CD4-positive, CD25-positive, alpha-beta regulatory T cell (primary cell): ENCODE measurements around the gene RNF182. TPM values are rescaled to one million over a fixed set of nuclear protein-coding genes. Genes with fewer than 3 reads are reported as not detected.
"Not testable (repeated sequence)": the region's sequence is repeated elsewhere in the genome, so short reads cannot be mapped to it uniquely, and the experiment has no call there.

Experiments
- ATAC-seq, 2 donors: fragments of 150-1000 bp; cut with Tn5 transposase; one replicate each; pipeline ENCODE4 v1.10.0; 2021; ENCODE audit warnings: low read depth in 2 of 2, moderate number of reproducible peaks in 2 of 2, moderate library complexity in 1 of 2
- DNase-seq, 3 donors: peaks; one replicate each; pipeline versions ENCODE4 v3.0.0 to v3.0.0-alpha.2; 2012 to 2022; ENCODE audit warnings: mixed read lengths in 1 of 3
- H3K27ac ChIP-seq: one replicate; pipeline ENCODE4 v1.7.0; 2013; ENCODE audit warnings: mild to moderate bottlenecking, low read length; ENCODE audit not compliant: insufficient read depth, poor library complexity, severe bottlenecking
- H3K27me3 ChIP-seq: one replicate; pipeline ENCODE4 v1.7.0; 2013; ENCODE audit warnings: low read length; ENCODE audit not compliant: control insufficient read depth, insufficient read depth
- H3K36me3 ChIP-seq: one replicate; pipeline ENCODE4 v1.7.0; 2013; ENCODE audit warnings: mild to moderate bottlenecking, low read length, moderate library complexity; ENCODE audit not compliant: control insufficient read depth, insufficient read depth
- H3K4me1 ChIP-seq: 2 replicates; pipeline ENCODE4 v1.7.0; 2013; ENCODE audit warnings: mild to moderate bottlenecking, low read length; ENCODE audit not compliant: insufficient read depth, control insufficient read depth, poor library complexity, severe bottlenecking
- H3K4me3 ChIP-seq: one replicate; pipeline ENCODE4 v1.7.0; 2013; ENCODE audit warnings: low read depth, mild to moderate bottlenecking, low read length, moderate library complexity
- H3K9me3 ChIP-seq, 2 experiments: 1 replicate in 1 of 2; 2 replicates in 1 of 2; pipeline ENCODE4 v1.7.0; 2013; ENCODE audit warnings: low read length in 2 of 2, mild to moderate bottlenecking in 1 of 2, moderate library complexity in 1 of 2; ENCODE audit not compliant: control insufficient read depth in 2 of 2
- H3K27ac Mint-ChIP-seq, 3 donors: one replicate each; pipeline ENCODE4 v1.8.0; 2020 to 2022; ENCODE audit warnings: mild to moderate bottlenecking in 3 of 3, mixed read lengths in 3 of 3, moderate library complexity in 2 of 3
- H3K27me3 Mint-ChIP-seq: one replicate; pipeline ENCODE4 v1.8.0; 2022; ENCODE audit warnings: mild to moderate bottlenecking, mixed read lengths
- H3K36me3 Mint-ChIP-seq: one replicate; pipeline ENCODE4 v1.8.0; 2020; ENCODE audit warnings: mixed read lengths
- H3K4me1 Mint-ChIP-seq, 4 donors: one replicate each; pipeline ENCODE4 v1.8.0; 2020 to 2022; ENCODE audit warnings: mixed read lengths in 4 of 4, mild to moderate bottlenecking in 1 of 4
- H3K4me3 Mint-ChIP-seq, 4 donors: one replicate each; pipeline ENCODE4 v1.8.0; 2020 to 2022; ENCODE audit warnings: mild to moderate bottlenecking in 4 of 4, mixed read lengths in 4 of 4, moderate library complexity in 3 of 4
- H3K9me3 Mint-ChIP-seq, 7 donors: one replicate each; pipeline ENCODE4 v1.8.0; 2020 to 2022; ENCODE audit warnings: mixed read lengths in 7 of 7, mild to moderate bottlenecking in 3 of 7, moderate library complexity in 2 of 7
- polyA plus RNA-seq, 4 donors: library from polyadenylated mRNA; unstranded; fragments of 300-500 nt; fragmentation: Illumina TruSeq; gene quantifications; one replicate each; pipeline ENCODE4 v1.2.3, GENCODE V29; 2021
- total RNA-seq: library from RNA; stranded (reverse); gene quantifications from one replicate; pipeline ENCODE4 v1.2.3, GENCODE V29; 2022

RNF182 gene, protein sequence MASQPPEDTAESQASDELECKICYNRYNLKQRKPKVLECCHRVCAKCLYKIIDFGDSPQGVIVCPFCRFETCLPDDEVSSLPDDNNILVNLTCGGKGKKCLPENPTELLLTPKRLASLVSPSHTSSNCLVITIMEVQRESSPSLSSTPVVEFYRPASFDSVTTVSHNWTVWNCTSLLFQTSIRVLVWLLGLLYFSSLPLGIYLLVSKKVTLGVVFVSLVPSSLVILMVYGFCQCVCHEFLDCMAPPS
- total RNA-seq, result not detected
- not detected for polyA plus RNA-seq

DNA sequence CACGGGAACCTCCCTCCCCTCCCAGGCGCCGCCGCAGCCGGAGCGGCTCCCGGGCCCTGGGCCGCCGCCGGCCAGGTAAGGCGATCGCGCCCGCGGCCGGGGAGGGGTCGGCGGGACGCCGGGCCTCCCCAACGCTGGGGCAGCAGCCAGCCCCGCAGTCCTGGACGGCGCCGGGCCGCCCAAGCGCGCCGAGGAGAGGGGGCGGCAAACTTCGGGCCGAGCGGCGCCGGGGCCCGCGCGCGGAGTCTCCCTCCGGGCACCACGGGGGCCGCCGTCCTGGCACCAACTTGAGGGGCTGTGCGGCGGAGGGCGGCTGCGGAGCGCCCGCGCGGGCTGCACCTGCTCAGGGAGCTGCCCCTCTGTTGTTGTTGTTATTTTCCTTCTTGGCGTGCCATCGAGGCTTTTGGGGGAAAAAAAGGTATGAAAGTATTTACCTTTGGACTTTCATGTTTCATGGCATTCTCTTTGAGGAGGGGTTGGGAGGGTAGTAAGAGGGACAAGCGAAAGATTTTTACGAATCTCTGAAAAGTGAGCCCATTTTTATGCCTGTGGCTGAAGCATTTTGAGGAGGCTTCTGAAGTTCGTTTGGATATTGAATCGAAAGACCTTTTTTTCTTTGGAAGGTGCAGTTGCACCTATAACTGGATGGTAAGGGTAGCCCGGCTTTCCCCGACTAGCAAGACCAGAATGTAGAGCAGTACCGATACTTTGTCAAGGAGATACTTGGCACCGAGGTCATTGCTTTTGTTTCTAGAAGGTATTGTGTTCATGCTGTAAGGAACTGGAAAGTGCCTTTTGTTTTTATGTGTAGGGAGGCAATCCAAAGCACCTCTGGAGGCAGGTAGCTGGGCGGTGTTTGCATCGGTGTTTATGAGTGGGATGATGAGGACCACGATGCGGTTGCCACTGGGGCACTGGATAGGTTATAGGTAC is at the start of gene RNF182:
Gene RNF182, plus strand, starts transcription at position 4 of the 933 bp plus-strand sequence. CDS start 52,168 bp downstream, outside the sequence.
- H3K27me3 Mint-ChIP-seq, result peaks cover 69% of the 10 kb centered on the region
- Histone ChIP-seq H3K27me3 (peaks cover 59% of the 10 kb centered on the region), H3K9me3 (peaks cover 0 to 6% of the 10 kb centered on the region in 2 experiments), H3K4me1 (peaks cover 16% of the 10 kb centered on the region), H3K4me3 (peak within 1 kb of the TSS; percentile 42), H3K36me3 (no peaks in the 10 kb centered on the region), H3K27ac (no peak within 1 kb of the TSS)
- DNase-seq (peak in 1 of 3 donors; percentile 38), ATAC-seq (peak in 1 of 2 donors; percentile 61)
- H3K27ac Mint-ChIP-seq, result peak within 1 kb of the TSS in 1 of 3 donors; percentile 65
- no peaks in the 10 kb centered on the region for H3K36me3 Mint-ChIP-seq
- H3K9me3 Mint-ChIP-seq, result peaks cover 0 to 9% (median 0%) of the 10 kb centered on the region in 7 donors
- peak within 1 kb of the TSS; percentile 62 to 89 (median 82) for H3K4me3 Mint-ChIP-seq
- peaks cover 12 to 15% (median 13%) of the 10 kb centered on the region in 4 donors for H3K4me1 Mint-ChIP-seq

DNA sequence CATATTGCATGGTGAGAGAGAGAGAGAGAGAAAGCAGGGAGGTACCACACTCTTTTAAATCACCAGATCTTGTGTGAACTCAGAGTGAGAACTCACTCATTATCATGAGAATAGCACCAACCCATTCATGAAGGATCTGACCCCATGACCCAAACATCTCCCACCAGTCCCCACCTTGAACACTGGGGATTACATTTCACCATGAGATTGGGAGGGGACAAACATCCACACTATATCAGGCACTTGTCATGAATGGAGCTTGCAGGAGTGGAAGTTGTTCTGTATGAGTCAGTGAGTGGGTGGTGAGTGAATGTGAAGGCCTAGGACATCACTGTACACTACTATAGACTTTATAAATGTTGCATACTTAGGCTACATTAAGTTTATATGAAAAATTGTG is 47.7 kb upstream of the RNF182 start:
- no peak overlapping the region for H3K4me3 ChIP-seq
- Mint-ChIP-seq H3K27me3 (peaks cover 31% of the 10 kb centered on the region), H3K36me3 (peaks cover 3% of the 10 kb centered on the region), H3K4me3 (no peak overlapping the region), H3K27ac (no peak overlapping the region), H3K4me1 (peaks cover 0 to 15% (median 9%) of the 10 kb centered on the region in 4 donors), H3K9me3 (peaks cover 0 to 5% (median 4%) of the 10 kb centered on the region in 7 donors)
- ATAC-seq, result no peak
- H3K27ac ChIP-seq, result no peak overlapping the region
- H3K27me3 ChIP-seq, result no peaks in the 10 kb centered on the region
- no peak for DNase-seq
- peaks cover 10% of the 10 kb centered on the region for H3K4me1 ChIP-seq
- peaks cover 0 to 4% of the 10 kb centered on the region in 2 experiments for H3K9me3 ChIP-seq
- no peaks in the 10 kb centered on the region for H3K36me3 ChIP-seq

DNA sequence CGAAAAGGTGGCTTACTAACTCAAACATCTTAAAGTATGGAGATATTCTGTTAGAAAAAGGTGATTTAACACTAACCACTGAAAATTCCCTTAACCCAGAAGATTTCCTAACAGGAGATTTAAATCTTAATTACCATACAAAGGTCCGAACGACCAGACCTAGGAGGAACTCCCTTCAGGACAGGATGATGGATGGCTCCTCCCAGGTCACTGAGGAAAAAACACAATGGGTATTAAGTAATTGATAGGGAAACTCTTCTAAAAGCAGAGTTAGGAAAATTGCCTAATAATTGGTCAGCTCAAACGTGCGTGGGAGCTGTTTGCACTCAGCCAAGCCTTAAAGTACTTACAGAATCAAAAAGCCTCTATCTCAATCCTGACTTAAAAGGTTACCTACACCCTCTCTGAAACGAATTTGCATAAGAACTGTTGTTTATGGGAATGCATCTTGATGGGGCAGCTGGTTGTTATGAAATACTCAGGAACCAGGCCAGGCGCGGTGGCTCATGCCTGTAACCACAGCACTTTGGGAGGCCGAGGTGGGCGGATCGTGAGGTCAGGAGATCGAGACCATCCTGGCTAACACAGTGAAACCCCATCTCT is 44.6 kb upstream of the RNF182 start:
- H3K27me3 Mint-ChIP-seq, result peaks cover 32% of the 10 kb centered on the region
- H3K27ac Mint-ChIP-seq, H3K27ac ChIP-seq, H3K4me1 ChIP-seq, H3K4me1 Mint-ChIP-seq, H3K27me3 ChIP-seq, H3K36me3 ChIP-seq, H3K4me3 Mint-ChIP-seq, H3K9me3 ChIP-seq, H3K36me3 Mint-ChIP-seq, H3K4me3 ChIP-seq, ATAC-seq, DNase-seq, H3K9me3 Mint-ChIP-seq: not testable (repeated sequence)

DNA sequence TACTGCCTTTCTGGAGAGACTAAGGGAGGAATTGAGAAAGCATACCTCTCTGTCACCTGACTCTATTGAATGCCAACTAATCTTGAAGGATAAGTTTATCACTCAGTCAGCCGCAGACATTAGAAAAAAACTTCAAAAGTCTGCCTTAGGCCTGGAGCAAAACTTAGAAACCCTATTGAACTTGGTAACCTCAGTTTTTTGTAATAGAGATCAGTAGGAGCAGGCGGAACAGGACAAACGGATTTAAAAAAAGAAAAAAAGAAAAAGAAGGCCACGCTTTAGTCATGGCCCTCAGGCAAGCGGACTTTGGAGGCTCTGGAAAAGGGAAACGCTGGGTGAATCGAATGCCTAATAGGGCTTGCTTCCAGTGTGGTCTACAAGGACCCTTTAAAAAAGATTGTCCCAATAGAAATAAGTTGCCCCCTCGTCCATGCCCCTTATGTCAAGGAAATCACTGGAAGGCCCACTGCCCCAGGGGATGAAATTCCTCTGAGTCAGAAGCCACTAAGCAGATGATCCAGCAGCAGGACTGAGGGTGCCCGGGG is 43.1 kb upstream of the RNF182 start:
- H3K36me3 ChIP-seq, result no peaks in the 10 kb centered on the region
- H3K4me1 ChIP-seq, result no peaks in the 10 kb centered on the region
- no peak for ATAC-seq
- Mint-ChIP-seq H3K27ac (no peak overlapping the region), H3K4me3 (no peak overlapping the region), H3K9me3 (peaks cover 0 to 5% (median 0%) of the 10 kb centered on the region in 7 donors), H3K36me3 (peaks cover 3% of the 10 kb centered on the region), H3K27me3 (peaks cover 26% of the 10 kb centered on the region), H3K4me1 (no peaks in the 10 kb centered on the region)
- peaks cover 0 to 4% of the 10 kb centered on the region in 2 experiments for H3K9me3 ChIP-seq
- no peak for DNase-seq
- H3K4me3 ChIP-seq, result no peak overlapping the region
- no peak overlapping the region for H3K27ac ChIP-seq
- H3K27me3 ChIP-seq, result no peaks in the 10 kb centered on the region

DNA sequence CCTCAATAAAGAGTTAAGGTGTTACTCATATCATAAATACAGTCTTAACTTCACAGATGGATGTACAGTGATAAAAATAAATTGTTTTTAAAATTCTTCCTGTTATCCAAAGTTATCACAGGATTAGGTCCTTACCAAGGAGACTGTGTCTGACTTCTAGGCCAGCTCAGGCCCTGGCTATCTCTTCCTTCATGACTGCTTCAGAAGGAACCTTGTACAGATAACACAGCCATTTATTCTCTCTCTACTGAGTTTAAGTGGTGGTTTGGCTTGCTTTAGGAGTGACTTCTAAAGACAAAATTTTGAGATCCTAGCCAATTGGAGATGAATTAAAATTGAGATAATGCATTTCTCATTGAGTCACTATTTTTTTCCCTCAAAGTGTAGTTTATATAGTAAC is 40.8 kb upstream of the RNF182 start:
- Histone ChIP-seq H3K9me3 (no peaks in the 10 kb centered on the region), H3K27ac (no peak overlapping the region), H3K36me3 (no peaks in the 10 kb centered on the region), H3K4me1 (no peaks in the 10 kb centered on the region), H3K4me3 (no peak overlapping the region), H3K27me3 (no peaks in the 10 kb centered on the region)
- ATAC-seq (no peak), DNase-seq (no peak)
- peaks cover 11% of the 10 kb centered on the region for H3K27me3 Mint-ChIP-seq
- H3K36me3 Mint-ChIP-seq, result no peaks in the 10 kb centered on the region
- H3K4me3 Mint-ChIP-seq, result no peak overlapping the region
- no peaks in the 10 kb centered on the region for H3K4me1 Mint-ChIP-seq
- H3K9me3 Mint-ChIP-seq, result no peaks in the 10 kb centered on the region
- H3K27ac Mint-ChIP-seq, result no peak overlapping the region

DNA sequence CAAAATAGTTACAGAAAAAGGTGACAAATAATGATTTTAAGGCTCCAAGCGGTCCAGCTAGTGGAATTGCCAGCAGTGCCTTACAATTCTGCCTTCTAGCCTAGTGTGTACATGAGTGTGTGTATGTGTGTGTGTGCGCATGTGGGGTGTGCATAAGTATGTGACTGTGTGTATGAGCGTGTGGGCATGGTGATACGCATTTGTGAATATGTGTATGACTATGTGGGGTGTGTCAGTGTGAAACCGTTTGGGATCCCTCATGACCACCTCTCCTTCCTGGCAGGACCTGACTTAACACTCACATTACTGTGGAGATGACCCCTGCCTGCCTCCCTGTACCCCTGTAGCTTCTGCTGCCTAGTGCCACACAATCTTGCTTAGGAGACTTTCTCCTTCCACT is 40.4 kb upstream of the RNF182 start:
- no peaks in the 10 kb centered on the region for H3K4me1 ChIP-seq
- Mint-ChIP-seq H3K27me3 (peaks cover 11% of the 10 kb centered on the region), H3K4me1 (no peaks in the 10 kb centered on the region), H3K27ac (no peak overlapping the region), H3K36me3 (no peaks in the 10 kb centered on the region), H3K4me3 (no peak overlapping the region), H3K9me3 (no peaks in the 10 kb centered on the region)
- H3K36me3 ChIP-seq, result no peaks in the 10 kb centered on the region
- ATAC-seq (no peak), DNase-seq (no peak)
- no peaks in the 10 kb centered on the region for H3K9me3 ChIP-seq
- H3K4me3 ChIP-seq, result no peak overlapping the region
- no peaks in the 10 kb centered on the region for H3K27me3 ChIP-seq
- H3K27ac ChIP-seq, result no peak overlapping the region

DNA sequence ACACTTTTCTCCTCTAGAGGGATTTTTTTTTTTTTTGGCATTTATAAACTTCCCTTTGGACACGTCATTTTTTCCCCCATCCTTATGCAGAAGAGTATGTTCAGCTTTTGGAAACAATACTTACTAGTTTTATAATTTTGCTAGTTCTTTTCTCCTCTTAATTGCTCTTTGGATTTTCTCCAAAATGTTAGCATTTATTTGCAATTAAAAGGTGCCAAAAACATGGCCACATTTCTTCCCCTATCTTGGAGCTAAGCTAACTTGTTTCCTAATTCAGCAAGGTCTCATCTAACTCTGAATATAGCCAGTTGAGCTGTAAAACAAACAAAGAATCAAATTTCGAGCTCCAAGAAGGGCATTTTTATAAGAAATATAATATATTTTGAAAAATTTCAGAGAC is 39.2 kb upstream of the RNF182 start:
- Histone ChIP-seq H3K27ac (no peak overlapping the region), H3K27me3 (no peaks in the 10 kb centered on the region), H3K9me3 (no peaks in the 10 kb centered on the region), H3K4me3 (no peak overlapping the region), H3K4me1 (no peaks in the 10 kb centered on the region), H3K36me3 (no peaks in the 10 kb centered on the region)
- ATAC-seq (no peak), DNase-seq (no peak)
- H3K4me1 Mint-ChIP-seq, result no peaks in the 10 kb centered on the region
- no peak overlapping the region for H3K27ac Mint-ChIP-seq
- no peaks in the 10 kb centered on the region for H3K9me3 Mint-ChIP-seq
- H3K27me3 Mint-ChIP-seq, result peaks cover 11% of the 10 kb centered on the region
- no peak overlapping the region for H3K4me3 Mint-ChIP-seq
- no peaks in the 10 kb centered on the region for H3K36me3 Mint-ChIP-seq
